ENCODE measurements around the gene ESYT2. TPM values are rescaled to one million over a fixed set of nuclear protein-coding genes. Genes with fewer than 3 reads are reported as not detected.

ESYT2 gene
- total RNA-seq, 1 experiment from 2014 or later = 78.6 TPM

DNA sequence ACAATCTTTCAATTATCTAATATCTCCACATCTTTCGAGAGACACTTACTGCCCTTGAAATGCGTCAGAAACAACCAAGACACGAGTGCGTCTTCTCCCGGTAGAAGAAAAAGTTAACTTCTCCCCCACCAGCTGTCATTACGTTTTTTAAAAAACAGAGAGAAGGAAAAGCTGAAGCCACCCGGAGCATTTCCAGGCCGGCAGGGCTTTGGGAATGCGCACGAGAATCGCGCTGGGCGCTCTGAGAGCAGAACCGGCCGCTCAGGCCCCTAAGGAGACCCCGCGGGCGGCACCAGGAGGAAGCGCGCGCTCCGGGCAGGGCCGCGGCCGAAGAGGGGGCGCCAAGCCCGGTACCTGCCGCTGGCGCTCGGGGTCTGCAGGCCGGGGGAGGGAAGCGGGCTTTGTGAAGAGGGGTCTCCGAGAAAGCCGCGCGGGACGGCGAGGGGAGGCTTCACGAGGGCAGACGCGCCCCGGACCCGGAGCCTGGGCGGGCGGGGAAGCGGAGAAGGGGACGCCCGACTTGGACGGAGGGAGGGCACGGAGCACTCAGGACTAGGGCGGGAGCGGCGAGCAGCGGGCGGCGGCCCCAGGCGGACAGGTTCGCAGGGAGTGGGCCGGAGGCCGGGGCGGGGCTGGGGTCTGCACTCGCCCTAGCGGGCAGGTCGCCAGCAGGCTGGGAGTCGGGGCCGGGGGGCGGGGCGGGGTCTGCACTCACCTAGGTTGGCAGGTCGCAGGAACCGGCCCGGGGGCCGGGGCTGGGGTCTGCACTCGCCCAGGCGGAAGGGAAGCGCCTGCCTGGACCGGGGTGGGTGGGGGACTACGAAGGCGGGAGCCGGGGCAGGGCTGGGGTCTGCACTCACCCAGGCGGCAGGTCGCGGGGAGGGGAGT, 932 bp downstream of the ESYT2 start:
- H3K27me3 Mint-ChIP-seq (ENCODE audit: insufficient read depth, unreplicated experiment) = no peaks in the 10 kb centered on the region
- H3K4me1 Mint-ChIP-seq (ENCODE audit: insufficient read depth, unreplicated experiment) = peaks cover 15% of the 10 kb centered on the region
- peak overlapping the region; percentile 87 for H3K4me3 Mint-ChIP-seq (ENCODE audit: unreplicated experiment)
- peaks cover 22% of the 10 kb centered on the region for H3K36me3 Mint-ChIP-seq (ENCODE audit: insufficient read depth, unreplicated experiment)
- TF ChIP-seq, protein P1, sequence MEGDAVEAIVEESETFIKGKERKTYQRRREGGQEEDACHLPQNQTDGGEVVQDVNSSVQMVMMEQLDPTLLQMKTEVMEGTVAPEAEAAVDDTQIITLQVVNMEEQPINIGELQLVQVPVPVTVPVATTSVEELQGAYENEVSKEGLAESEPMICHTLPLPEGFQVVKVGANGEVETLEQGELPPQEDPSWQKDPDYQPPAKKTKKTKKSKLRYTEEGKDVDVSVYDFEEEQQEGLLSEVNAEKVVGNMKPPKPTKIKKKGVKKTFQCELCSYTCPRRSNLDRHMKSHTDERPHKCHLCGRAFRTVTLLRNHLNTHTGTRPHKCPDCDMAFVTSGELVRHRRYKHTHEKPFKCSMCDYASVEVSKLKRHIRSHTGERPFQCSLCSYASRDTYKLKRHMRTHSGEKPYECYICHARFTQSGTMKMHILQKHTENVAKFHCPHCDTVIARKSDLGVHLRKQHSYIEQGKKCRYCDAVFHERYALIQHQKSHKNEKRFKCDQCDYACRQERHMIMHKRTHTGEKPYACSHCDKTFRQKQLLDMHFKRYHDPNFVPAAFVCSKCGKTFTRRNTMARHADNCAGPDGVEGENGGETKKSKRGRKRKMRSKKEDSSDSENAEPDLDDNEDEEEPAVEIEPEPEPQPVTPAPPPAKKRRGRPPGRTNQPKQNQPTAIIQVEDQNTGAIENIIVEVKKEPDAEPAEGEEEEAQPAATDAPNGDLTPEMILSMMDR (IDR thresholded peaks at IDR 0.05; ENCODE audit: unreplicated experiment) = no peak
- BruUV-seq (replicated peaks) = no TSS peak
- H3K9me3 Mint-ChIP-seq (ENCODE audit: unreplicated experiment) = no peaks in the 10 kb centered on the region
- peak; percentile 24 for DNase-seq (ENCODE audit: unreplicated experiment)
- H3K27ac Mint-ChIP-seq (ENCODE audit: low read depth, unreplicated experiment) = peak overlapping the region; percentile 81
- intact Hi-C loops (cut with micrococcal nuclease) = loop anchor here (1.0 to 5.0 kb wide), 4 partner anchors 26 to 121 kb away; partner anchors contain the start of gene DYNC2I1
- ChIA-PET POLR2A (interaction anchor here (0.8 to 5.5 kb wide), 10 partner anchors 11 to 395 kb away, joined by 3 to 112 read pairs (median 7); no protein-coding TSS in a partner anchor), CTCF (interaction anchor here (0.7 to 1.7 kb wide), 4 partner anchors 9 to 18 kb away, joined by 3 to 7 read pairs (median 4); no protein-coding TSS in a partner anchor)

- ChIA-PET POLR2A (interaction anchor here (0.6 to 5.5 kb wide), 9 partner anchors 10 to 395 kb away, joined by 3 to 112 read pairs (median 7); partner anchors contain the start of gene NCAPG2), CTCF (interaction anchor here (0.9 to 1.7 kb wide), 4 partner anchors 8 to 16 kb away, joined by 3 to 7 read pairs (median 4); no protein-coding TSS in a partner anchor)
- no peaks in the 10 kb centered on the region for H3K9me3 Mint-ChIP-seq (ENCODE audit: unreplicated experiment)
- H3K4me3 Mint-ChIP-seq (ENCODE audit: unreplicated experiment) = peak overlapping the region; percentile 87
- BruUV-seq (replicated peaks) = TSS peak; percentile 69
- H3K27ac Mint-ChIP-seq (ENCODE audit: low read depth, unreplicated experiment) = peak overlapping the region; percentile 81
- no peaks in the 10 kb centered on the region for H3K27me3 Mint-ChIP-seq (ENCODE audit: insufficient read depth, unreplicated experiment)
- peaks cover 15% of the 10 kb centered on the region for H3K4me1 Mint-ChIP-seq (ENCODE audit: insufficient read depth, unreplicated experiment)
- intact Hi-C loops (cut with micrococcal nuclease) = loop anchor here (1.0 to 5.0 kb wide), 4 partner anchors 8 to 120 kb away; partner anchors contain the start of gene DYNC2I1
- H3K36me3 Mint-ChIP-seq (ENCODE audit: insufficient read depth, unreplicated experiment) = peaks cover 22% of the 10 kb centered on the region
- TF ChIP-seq, protein P1 (IDR thresholded peaks at IDR 0.05; ENCODE audit: unreplicated experiment) = no peak
- DNase-seq (ENCODE audit: unreplicated experiment) = peak; percentile 47
Observed at GRCh38 chr7:158827411-158828132, 1.7 kb downstream of the ESYT2 start.

DNA sequence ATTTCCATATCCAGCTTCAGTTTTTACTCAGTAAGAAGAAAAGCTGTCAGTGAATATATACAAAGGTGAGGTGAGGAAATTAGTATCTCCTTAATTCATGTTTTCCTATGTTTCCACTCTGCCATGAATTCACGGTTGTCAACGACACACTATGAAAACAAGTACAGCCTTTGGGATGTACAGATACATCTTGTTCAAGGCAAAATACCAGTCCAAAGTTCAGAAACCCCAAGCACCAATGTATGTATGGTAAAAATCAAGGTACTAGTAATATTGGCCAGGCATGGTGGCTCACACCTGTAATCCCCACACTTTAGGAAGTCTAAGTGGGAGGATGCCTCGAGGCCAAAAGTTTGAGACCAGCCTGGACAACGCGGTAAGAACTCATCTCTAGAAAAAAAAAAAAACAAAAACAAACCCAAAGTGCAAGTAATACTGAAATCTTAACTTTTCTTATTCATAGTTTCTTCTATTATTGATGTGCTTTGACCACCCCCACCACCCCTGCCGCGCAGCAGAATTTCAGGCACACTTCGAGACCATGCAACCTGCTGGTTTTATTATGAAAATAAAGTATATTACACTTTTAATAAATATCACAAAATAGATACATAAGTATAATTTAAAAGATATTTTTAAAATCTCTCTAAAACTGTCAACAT, 3.5 kb downstream of the ESYT2 start:
- POLR2A ChIA-PET = interaction anchor here (1.0 to 5.5 kb wide), 3 partner anchors 8 to 32 kb away, joined by 5 to 112 read pairs (median 8); no protein-coding TSS in a partner anchor
- intact Hi-C loops (cut with micrococcal nuclease) = loop anchor here (5.0 kb wide), 1 partner anchor 118 kb away; no protein-coding TSS in a partner anchor
- Mint-ChIP-seq H3K36me3 (ENCODE audit: insufficient read depth, unreplicated experiment) (peaks cover 22% of the 10 kb centered on the region), H3K4me3 (ENCODE audit: unreplicated experiment) (no peak overlapping the region), H3K27ac (ENCODE audit: low read depth, unreplicated experiment) (no peak overlapping the region), H3K4me1 (ENCODE audit: insufficient read depth, unreplicated experiment) (peaks cover 26% of the 10 kb centered on the region), H3K9me3 (ENCODE audit: unreplicated experiment) (no peaks in the 10 kb centered on the region), H3K27me3 (ENCODE audit: insufficient read depth, unreplicated experiment) (no peaks in the 10 kb centered on the region)
- BruUV-seq (replicated peaks) = no TSS peak
- DNase-seq (ENCODE audit: unreplicated experiment) = no peak
- CTCF ChIA-PET = interaction anchor here (0.6 to 0.7 kb wide), 3 partner anchors 8 to 84 kb away, joined by 3 to 5 read pairs (median 3); no protein-coding TSS in a partner anchor
- TF ChIP-seq, protein P1 (IDR thresholded peaks at IDR 0.05; ENCODE audit: unreplicated experiment) = no peak

Data from MCF 10A (cell line).